HG02763 (cell line): ENCODE data around the gene PPWD1.
"Not testable (repeated sequence)": the region's sequence is repeated elsewhere in the genome, so short reads cannot be mapped to it uniquely, and the experiment has no call there.

Experiments used
- ATAC-seq: cut with Tn5 transposase; IDR thresholded peaks from one replicate; pipeline ENCODE4 v1.9.1; 2021; ENCODE audit warnings: mild to moderate bottlenecking, moderate library complexity; ENCODE audit not compliant: unreplicated experiment

Gene PPWD1

GRCh38 chr5:65562731-65563701 is at the start of gene PPWD1, which contains the start of gene CENPK:
Gene PPWD1 (plus strand): TSS chr5:65563296. CDS start chr5:65563311, 15 bp downstream.
Gene CENPK (minus strand): TSS chr5:65563168. CDS start chr5:65554907, 8,261 bp downstream.
- peak; percentile 100 for ATAC-seq

GRCh38 chr5:65525726-65526125 is 37.4 kb upstream of the PPWD1 start:
- ATAC-seq: no peak

GRCh38 chr5:65530904-65531303 is 32.2 kb upstream of the PPWD1 start:
- ATAC-seq: no peak

DNA sequence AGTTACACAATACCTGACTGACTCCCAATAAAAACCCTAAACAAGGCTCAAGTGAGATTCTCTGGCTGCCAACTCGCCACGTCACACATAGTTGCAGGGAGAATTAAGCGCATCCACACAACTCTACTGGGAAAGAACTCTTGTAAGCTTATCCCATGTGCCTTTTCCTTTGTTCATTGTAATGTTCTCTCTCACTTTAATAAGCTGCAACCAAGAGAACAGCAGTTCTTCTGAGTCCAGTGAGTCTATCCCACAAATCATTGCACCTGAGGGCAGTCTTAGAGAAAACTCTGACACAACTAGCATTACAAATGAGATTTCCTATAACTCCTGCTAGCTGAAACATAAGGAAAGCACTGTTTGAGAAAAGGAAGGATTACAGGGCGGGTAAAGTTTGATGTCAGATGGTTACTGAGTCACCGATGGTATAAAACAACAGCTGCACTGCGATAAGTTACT is 27.5 kb upstream of the PPWD1 start:
- no peak for ATAC-seq

- no peak for ATAC-seq
Observed at GRCh38 chr5:65539827-65540226, 23.3 kb upstream of the PPWD1 start.

DNA sequence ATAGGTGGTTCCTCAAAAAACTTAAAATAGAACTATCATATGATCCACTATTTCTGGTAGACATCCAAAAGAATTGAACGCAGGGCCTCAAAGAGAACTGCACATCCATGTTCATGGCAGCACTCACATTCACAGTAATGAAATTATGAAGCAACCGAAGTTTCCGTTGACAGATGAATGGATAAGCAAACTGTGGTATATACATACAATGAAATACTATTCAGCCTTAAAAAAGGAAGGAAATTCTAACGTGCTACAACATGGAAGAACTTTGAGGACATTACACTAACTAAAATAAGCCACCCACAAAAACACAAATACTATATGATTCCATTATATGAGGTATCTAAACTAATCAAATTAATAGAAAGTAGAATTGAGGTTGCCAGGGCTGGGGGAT is 18.6 kb upstream of the PPWD1 start:
- ATAC-seq: no peak

GRCh38 chr5:65546141-65546540 is 17.0 kb upstream of the PPWD1 start:
- ATAC-seq: no peak

GRCh38 chr5:65548281-65548680 is 14.8 kb upstream of the PPWD1 start:
- no peak for ATAC-seq

DNA sequence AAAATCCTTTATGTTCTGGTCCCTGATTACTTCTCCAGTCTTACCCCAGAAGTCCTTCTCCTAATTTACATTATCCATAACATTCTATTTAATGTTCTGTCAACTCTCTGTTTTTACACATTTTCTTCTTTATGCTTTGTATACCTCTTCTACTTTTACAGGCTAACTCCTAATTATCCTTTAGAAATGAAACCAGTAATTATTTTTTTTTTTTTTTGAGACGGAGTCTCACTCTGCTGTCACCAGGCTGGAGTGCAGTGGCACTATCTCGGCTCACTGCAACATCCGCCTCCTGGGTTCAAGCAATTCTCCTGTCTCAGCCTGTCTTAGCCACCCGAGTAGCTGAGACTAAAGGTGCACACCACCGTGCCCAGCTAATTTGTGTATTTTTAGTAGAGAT is 9.2 kb upstream of the PPWD1 start:
- ATAC-seq: no peak

GRCh38 chr5:65555287-65555686 is 7.8 kb upstream of the PPWD1 start:
- no peak for ATAC-seq

- no peak for ATAC-seq
Observed at GRCh38 chr5:65556181-65556580, 6.9 kb upstream of the PPWD1 start.

GRCh38 chr5:65556718-65557117 is 6.4 kb upstream of the PPWD1 start:
- ATAC-seq: no peak

- ATAC-seq: no peak
Observed at GRCh38 chr5:65563777-65564176, 681 bp downstream of the PPWD1 start.

- no peak for ATAC-seq
Observed at GRCh38 chr5:65566505-65566904, 3.4 kb downstream of the PPWD1 start.

- ATAC-seq: no peak
Observed at GRCh38 chr5:65570598-65571226, 7.6 kb downstream of the PPWD1 start.

DNA sequence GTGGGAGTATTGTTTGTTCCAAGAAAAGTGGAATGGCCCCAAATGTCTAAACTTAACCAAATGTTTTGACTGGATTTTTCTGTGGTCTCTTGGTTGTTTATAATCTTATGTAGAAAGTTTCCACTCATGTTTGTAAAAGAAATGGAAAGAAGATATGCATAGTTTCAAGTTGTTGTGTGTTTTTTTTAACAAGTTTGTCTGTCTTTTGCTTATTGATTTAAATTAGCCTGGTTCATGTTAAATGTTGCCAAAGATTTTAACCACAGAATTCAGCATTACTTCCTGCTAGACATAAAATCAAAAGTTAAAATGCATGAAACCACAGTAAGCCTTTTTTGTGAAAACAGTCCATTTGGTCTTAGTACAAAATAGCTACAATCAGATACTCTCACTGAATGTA is 14.0 kb downstream of the PPWD1 start:
- no peak for ATAC-seq

DNA sequence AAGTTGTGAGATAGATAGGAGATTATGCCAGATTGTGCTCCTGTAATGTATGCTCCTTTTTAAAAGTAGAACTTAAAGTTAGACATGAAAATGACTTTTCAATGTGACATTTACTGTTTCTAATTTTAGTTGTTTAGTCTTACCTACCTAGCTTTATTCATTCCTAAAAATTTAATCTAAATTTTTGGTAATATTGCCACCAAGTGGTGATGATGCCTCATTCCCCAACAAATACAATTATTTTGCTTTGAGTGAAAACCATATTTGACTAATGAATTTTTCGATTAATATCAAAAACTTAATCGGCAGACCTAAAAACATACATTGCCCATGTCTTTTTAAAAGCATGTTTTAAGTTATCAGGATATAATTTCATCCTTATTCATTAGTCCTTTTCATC is 25.6 kb downstream of the PPWD1 start:
- no peak for ATAC-seq

GRCh38 chr5:65601761-65602160 is 38.7 kb downstream of the PPWD1 start:
- not testable (repeated sequence) for ATAC-seq

DNA sequence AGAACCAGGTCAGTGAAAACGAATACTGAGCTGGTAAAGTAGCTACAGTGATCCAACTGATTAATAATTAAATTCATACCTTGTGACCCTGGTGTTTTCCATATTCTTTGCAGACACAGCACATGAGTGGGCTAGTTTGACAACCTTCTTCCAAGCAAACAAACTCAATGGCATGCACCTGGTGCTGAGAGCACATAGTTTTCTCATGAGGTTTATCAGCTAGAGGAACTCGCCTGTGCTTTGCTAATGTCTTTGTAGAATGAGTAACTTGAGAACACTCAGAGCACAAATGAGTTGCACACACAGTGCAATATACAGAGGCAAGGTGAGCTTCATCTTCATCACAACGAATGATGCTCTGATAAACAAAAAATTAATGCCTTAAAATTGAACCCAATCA is 48.4 kb downstream of the PPWD1 start:
- ATAC-seq: no peak

DNA sequence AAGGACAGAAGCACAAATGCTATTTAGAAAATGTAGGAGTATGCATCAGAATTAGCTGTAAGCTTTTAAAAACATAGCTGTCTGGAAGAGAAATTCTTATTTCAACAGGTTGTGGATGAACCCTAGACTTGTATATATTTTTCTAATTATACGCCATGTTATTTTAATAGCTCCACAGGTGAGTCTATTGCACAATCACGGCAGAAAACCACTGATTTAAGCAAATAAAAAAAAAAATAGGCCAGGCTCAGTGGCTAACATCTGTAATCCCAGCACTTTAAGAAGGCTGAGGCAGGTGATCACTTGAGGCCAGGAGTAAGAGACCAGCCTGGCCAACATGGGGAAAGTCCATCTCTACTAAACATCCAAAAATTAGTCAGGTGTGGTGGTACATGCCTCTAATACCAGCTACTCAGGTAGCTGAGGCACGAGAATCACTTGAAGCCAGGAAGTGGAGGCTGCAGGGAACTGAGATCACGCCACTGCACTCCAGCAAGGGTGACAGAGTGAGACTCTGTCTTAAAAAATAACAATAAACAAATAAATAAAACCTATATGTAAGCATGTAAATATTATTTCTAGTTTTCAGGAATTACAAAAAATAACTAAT is 49.3 kb downstream of the PPWD1 start:
- no peak for ATAC-seq

DNA sequence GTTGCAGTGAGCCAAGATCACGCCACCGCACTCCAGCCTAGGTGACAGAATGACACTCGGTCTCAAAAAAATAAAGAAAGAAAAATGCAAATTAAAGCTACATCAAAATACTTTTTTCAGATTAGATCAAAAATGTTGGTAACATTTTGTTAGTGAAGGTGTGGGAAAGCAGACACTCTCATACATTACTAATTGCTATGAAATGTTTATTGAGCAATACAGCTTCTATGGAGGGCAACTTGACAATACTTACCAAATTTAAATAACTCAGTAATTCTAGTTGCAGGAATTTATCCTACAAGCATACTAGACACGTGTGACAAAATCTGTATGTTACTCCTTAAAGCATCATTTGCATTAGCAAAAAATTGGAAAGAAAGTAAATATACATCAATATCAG is 56.9 kb downstream of the PPWD1 start:
- ATAC-seq: no peak

DNA sequence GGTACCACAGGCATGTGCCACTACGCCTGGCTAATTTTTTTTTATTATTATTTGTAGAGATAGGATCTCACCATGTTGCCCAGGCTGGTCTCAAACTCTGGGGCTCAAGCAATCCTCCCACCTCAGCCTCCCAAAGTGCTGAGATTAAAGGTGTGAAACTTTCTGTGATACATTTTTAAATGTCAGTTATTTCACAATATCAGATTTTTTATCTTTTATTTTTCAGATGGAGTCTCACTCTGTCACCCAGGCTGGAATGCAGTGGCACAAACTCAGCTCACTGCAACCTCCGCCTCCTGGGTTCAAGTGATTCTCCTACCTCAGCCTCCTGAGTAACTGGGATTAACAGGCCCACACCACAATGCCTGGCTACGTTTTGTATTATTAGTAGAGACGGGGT is 58.9 kb downstream of the PPWD1 start:
- not testable (repeated sequence) for ATAC-seq
